Memory B cell (primary cell): Measurements from ENCODE around the gene PALD1.

Experiments
- ATAC-seq: fragments of 150-1000 bp; cut with Tn5 transposase; 2 replicates; pipeline ENCODE4 v1.10.0; 2021; ENCODE audit warnings: low read depth, mild to moderate bottlenecking, moderate library complexity
- DNase-seq, 2 donors: peaks; one replicate each; pipeline ENCODE4 v3.0.0; 2022; ENCODE audit warnings: low spot score in 2 of 2
- H3K27ac Mint-ChIP-seq: one replicate; pipeline ENCODE4 v1.8.0; 2022; ENCODE audit warnings: mild to moderate bottlenecking, moderate library complexity, mixed read lengths
- H3K27me3 Mint-ChIP-seq: one replicate; pipeline ENCODE4 v1.8.0; 2022; ENCODE audit warnings: mixed read lengths
- H3K36me3 Mint-ChIP-seq: one replicate; pipeline ENCODE4 v1.8.0; 2022; ENCODE audit warnings: mild to moderate bottlenecking, mixed read lengths
- H3K4me1 Mint-ChIP-seq: one replicate; pipeline ENCODE4 v1.8.0; 2022; ENCODE audit warnings: mixed read lengths
- H3K4me3 Mint-ChIP-seq: one replicate; pipeline ENCODE4 v1.8.0; 2022; ENCODE audit warnings: mild to moderate bottlenecking, moderate library complexity, mixed read lengths
- H3K9me3 Mint-ChIP-seq: one replicate; pipeline ENCODE4 v1.8.0; 2022; ENCODE audit warnings: mixed read lengths

Gene PALD1

GRCh38 chr10:70549962-70550458 lies 71.4 kb downstream of the PALD1 start:
- no peak overlapping the region for H3K27ac Mint-ChIP-seq
- H3K27me3 Mint-ChIP-seq: no peaks in the 10 kb centered on the region
- peak; percentile 72 for ATAC-seq
- peaks cover 2% of the 10 kb centered on the region for H3K36me3 Mint-ChIP-seq
- H3K4me1 Mint-ChIP-seq: peaks cover 2% of the 10 kb centered on the region
- no peaks in the 10 kb centered on the region for H3K9me3 Mint-ChIP-seq
- peak; percentile 66 to 73 for DNase-seq
- no peak overlapping the region for H3K4me3 Mint-ChIP-seq

- Mint-ChIP-seq H3K27ac (no peak overlapping the region), H3K36me3 (peaks cover 2% of the 10 kb centered on the region), H3K27me3 (no peaks in the 10 kb centered on the region), H3K9me3 (no peaks in the 10 kb centered on the region), H3K4me3 (no peak overlapping the region), H3K4me1 (peaks cover 2% of the 10 kb centered on the region)
- DNase-seq: no peak
- ATAC-seq: no peak
Observed at GRCh38 chr10:70550459-70550858, 71.9 kb downstream of the PALD1 start.

GRCh38 chr10:70551466-70551865 lies 72.9 kb downstream of the PALD1 start:
- Mint-ChIP-seq H3K9me3 (no peaks in the 10 kb centered on the region), H3K27ac (no peak overlapping the region), H3K36me3 (peaks cover 2% of the 10 kb centered on the region), H3K4me1 (peaks cover 2% of the 10 kb centered on the region), H3K27me3 (no peaks in the 10 kb centered on the region), H3K4me3 (no peak overlapping the region)
- no peak for DNase-seq
- ATAC-seq: no peak

- H3K4me3 Mint-ChIP-seq: no peak overlapping the region
- H3K27me3 Mint-ChIP-seq: no peaks in the 10 kb centered on the region
- ATAC-seq: no peak
- H3K4me1 Mint-ChIP-seq: peaks cover 2% of the 10 kb centered on the region
- H3K9me3 Mint-ChIP-seq: no peaks in the 10 kb centered on the region
- H3K27ac Mint-ChIP-seq: no peak overlapping the region
- peaks cover 2% of the 10 kb centered on the region for H3K36me3 Mint-ChIP-seq
- DNase-seq: no peak
Observed at GRCh38 chr10:70551971-70552422, 73.4 kb downstream of the PALD1 start.

- no peak for ATAC-seq
- no peak overlapping the region for H3K27ac Mint-ChIP-seq
Observed at GRCh38 chr10:70552586-70552985, 74.0 kb downstream of the PALD1 start.

GRCh38 chr10:70555371-70555770 lies 76.8 kb downstream of the PALD1 start:
- no peaks in the 10 kb centered on the region for H3K9me3 Mint-ChIP-seq
- H3K4me1 Mint-ChIP-seq: peaks cover 15% of the 10 kb centered on the region
- H3K36me3 Mint-ChIP-seq: peaks cover 2% of the 10 kb centered on the region
- no peak overlapping the region for H3K4me3 Mint-ChIP-seq
- H3K27me3 Mint-ChIP-seq: no peaks in the 10 kb centered on the region
- ATAC-seq (no peak), DNase-seq (no peak)
- H3K27ac Mint-ChIP-seq: no peak overlapping the region

More at GRCh38 chr10:70552586-70552985, 74.0 kb downstream of the PALD1 start:
- Mint-ChIP-seq H3K27me3 (no peaks in the 10 kb centered on the region), H3K36me3 (peaks cover 2% of the 10 kb centered on the region), H3K4me1 (peaks cover 2% of the 10 kb centered on the region), H3K4me3 (no peak overlapping the region), H3K9me3 (no peaks in the 10 kb centered on the region)
- DNase-seq: no peak

GRCh38 chr10:70557086-70557845 lies 78.7 kb downstream of the PALD1 start:
- Mint-ChIP-seq H3K27me3 (no peaks in the 10 kb centered on the region), H3K27ac (no peak overlapping the region), H3K36me3 (peaks cover 2% of the 10 kb centered on the region), H3K9me3 (no peaks in the 10 kb centered on the region), H3K4me1 (peaks cover 19% of the 10 kb centered on the region), H3K4me3 (no peak overlapping the region)
- DNase-seq (no peak), ATAC-seq (no peak)

GRCh38 chr10:70557876-70558275 lies 79.3 kb downstream of the PALD1 start:
- Mint-ChIP-seq H3K4me3 (no peak overlapping the region), H3K27ac (no peak overlapping the region), H3K4me1 (peaks cover 19% of the 10 kb centered on the region)

GRCh38 chr10:70558295-70558694 lies 79.7 kb downstream of the PALD1 start:
- Mint-ChIP-seq H3K27ac (no peak overlapping the region), H3K27me3 (no peaks in the 10 kb centered on the region), H3K4me1 (peaks cover 21% of the 10 kb centered on the region), H3K4me3 (peak overlapping the region; percentile 83), H3K9me3 (no peaks in the 10 kb centered on the region), H3K36me3 (no peaks in the 10 kb centered on the region)
- no peak for DNase-seq
- ATAC-seq: no peak

More at GRCh38 chr10:70557876-70558275, 79.3 kb downstream of the PALD1 start:
- ATAC-seq (no peak), DNase-seq (no peak)
- no peaks in the 10 kb centered on the region for H3K9me3 Mint-ChIP-seq
- H3K27me3 Mint-ChIP-seq: no peaks in the 10 kb centered on the region
- H3K36me3 Mint-ChIP-seq: peaks cover 2% of the 10 kb centered on the region

GRCh38 chr10:70558871-70559810 lies 80.6 kb downstream of the PALD1 start:
- peak overlapping the region; percentile 54 for H3K27ac Mint-ChIP-seq
- H3K4me3 Mint-ChIP-seq: peak overlapping the region; percentile 83
- H3K27me3 Mint-ChIP-seq: no peaks in the 10 kb centered on the region
- DNase-seq: peak; percentile 37 to 44
- peak; percentile 84 for ATAC-seq
- H3K36me3 Mint-ChIP-seq: no peaks in the 10 kb centered on the region
- no peaks in the 10 kb centered on the region for H3K9me3 Mint-ChIP-seq
- peaks cover 23% of the 10 kb centered on the region for H3K4me1 Mint-ChIP-seq

- Mint-ChIP-seq H3K27me3 (no peaks in the 10 kb centered on the region), H3K4me1 (peaks cover 23% of the 10 kb centered on the region), H3K4me3 (no peak overlapping the region), H3K9me3 (no peaks in the 10 kb centered on the region), H3K27ac (peak overlapping the region; percentile 54), H3K36me3 (no peaks in the 10 kb centered on the region)
- ATAC-seq (no peak), DNase-seq (no peak)
Observed at GRCh38 chr10:70559861-70560260, 81.3 kb downstream of the PALD1 start.

GRCh38 chr10:70560511-70560941 lies 82.0 kb downstream of the PALD1 start:
- DNase-seq (no peak), ATAC-seq (peak; percentile 68)
- no peak overlapping the region for H3K27ac Mint-ChIP-seq
- H3K27me3 Mint-ChIP-seq: no peaks in the 10 kb centered on the region
- no peaks in the 10 kb centered on the region for H3K9me3 Mint-ChIP-seq
- H3K4me3 Mint-ChIP-seq: no peak overlapping the region
- H3K4me1 Mint-ChIP-seq: peaks cover 27% of the 10 kb centered on the region
- no peaks in the 10 kb centered on the region for H3K36me3 Mint-ChIP-seq

GRCh38 chr10:70561070-70561469 lies 82.5 kb downstream of the PALD1 start:
- H3K27ac Mint-ChIP-seq: no peak overlapping the region
- no peaks in the 10 kb centered on the region for H3K9me3 Mint-ChIP-seq
- H3K36me3 Mint-ChIP-seq: no peaks in the 10 kb centered on the region
- no peaks in the 10 kb centered on the region for H3K27me3 Mint-ChIP-seq
- DNase-seq (no peak), ATAC-seq (no peak)
- H3K4me3 Mint-ChIP-seq: no peak overlapping the region
- peaks cover 28% of the 10 kb centered on the region for H3K4me1 Mint-ChIP-seq

- DNase-seq (no peak), ATAC-seq (no peak)
- H3K9me3 Mint-ChIP-seq: no peaks in the 10 kb centered on the region
- no peaks in the 10 kb centered on the region for H3K36me3 Mint-ChIP-seq
- H3K27ac Mint-ChIP-seq: peak overlapping the region; percentile 13
- no peak overlapping the region for H3K4me3 Mint-ChIP-seq
- H3K27me3 Mint-ChIP-seq: no peaks in the 10 kb centered on the region
- peaks cover 28% of the 10 kb centered on the region for H3K4me1 Mint-ChIP-seq
Observed at GRCh38 chr10:70561558-70561957, 83.0 kb downstream of the PALD1 start.
